ENCODE measurements around the gene KCNQ1. TPM values are rescaled to one million over a fixed set of nuclear protein-coding genes. Genes with fewer than 3 reads are reported as not detected.

Gene KCNQ1
- total RNA-seq, 1 experiment from 2014 or later: 2.5 TPM

DNA sequence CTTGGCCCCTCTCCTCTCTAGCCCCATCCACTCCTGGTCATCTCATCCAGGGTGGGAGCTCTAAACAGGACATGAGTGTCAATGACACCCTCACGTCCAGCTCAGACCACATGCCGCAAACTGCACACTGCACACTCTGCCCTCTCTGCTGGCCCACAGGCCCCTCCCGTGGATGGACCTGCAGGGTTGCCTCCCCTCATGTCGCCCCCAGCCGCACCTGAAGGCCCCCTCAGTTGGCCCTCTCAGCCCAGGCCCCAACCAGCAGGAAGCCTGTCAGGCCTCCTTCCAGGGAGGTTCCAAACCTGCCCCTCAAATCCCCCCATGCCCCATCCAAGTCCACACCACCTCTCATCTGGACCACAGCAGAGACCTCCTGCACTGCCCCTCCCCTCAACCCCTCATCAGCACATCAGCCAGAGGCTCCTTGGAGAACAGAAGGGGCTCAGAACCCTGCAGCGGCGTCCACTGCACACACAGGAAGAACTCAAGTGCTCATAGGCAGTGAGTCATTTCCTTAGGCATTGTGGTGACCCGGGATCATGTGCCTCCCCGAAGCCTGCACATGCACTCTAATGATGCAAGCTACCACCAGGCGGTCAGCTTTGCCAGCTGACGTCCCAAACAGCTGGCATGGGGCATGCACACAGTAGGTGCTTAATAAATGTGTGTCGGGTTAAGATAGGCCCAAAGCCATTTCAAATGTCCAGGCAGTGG lies 453.7 kb downstream of the KCNQ1 start:
- Mint-ChIP-seq H3K9me3 (peaks cover 6% of the 10 kb centered on the region; the same call in 1 of the 2 replicates), H3K4me1 (peaks cover 27% of the 10 kb centered on the region), H3K4me3 (no peak overlapping the region), H3K36me3 (no peaks in the 10 kb centered on the region), H3K27me3 (ENCODE audit: low read depth) (peaks cover 74% of the 10 kb centered on the region), H3K27ac (no peak overlapping the region)
- no peak for ATAC-seq
- CTCF ChIA-PET: no interaction called here
- POLR2A ChIA-PET: no interaction called here
- no peak for DNase-seq (ENCODE audit: low spot score)
- no peak for TF ChIP-seq TCF7 (CRISPR knock-in tag; IDR thresholded peaks at IDR 0.05; ENCODE audit: low read depth)
- TF ChIP-seq GABPB1 (CRISPR knock-in tag; IDR thresholded peaks at IDR 0.05): peak; percentile 44; the same call in 1 of the 2 replicates
- TF ChIP-seq PRRX2 (CRISPR knock-in tag; IDR thresholded peaks at IDR 0.05): no peak

Other genes with a start within 250 kb of the KCNQ1 start
- 0.24 to 0.73 TPM (median 0.64 TPM) in 3 replicates for gene ASCL2, start 174.4 kb upstream of the KCNQ1 start, total RNA-seq (2021)
- gene C11orf21, start 143.1 kb upstream of the KCNQ1 start, total RNA-seq (2021): 0.11 to 0.24 TPM in 2 of 3 replicates, not detected in the other
- gene TSPAN32, start 143.0 kb upstream of the KCNQ1 start, total RNA-seq (2021): 0.39 TPM in 1 of 3 replicates, not detected in the others
- gene CD81, start 67.7 kb upstream of the KCNQ1 start, total RNA-seq (2021): 237 to 244 TPM (median 241 TPM) in 3 replicates
- 41.2 to 45.8 TPM (median 41.4 TPM) in 3 replicates for gene TSSC4, start 44.3 kb upstream of the KCNQ1 start, total RNA-seq (2021)
- gene TRPM5, start 494 bp upstream of the KCNQ1 start, total RNA-seq (2021): 0.07 to 0.09 TPM in 2 of 3 replicates, not detected in the other

Data from WTC11 (cell line).